RWPE1 (cell line): ENCODE results near the gene RRP15.
"Not testable (repeated sequence)": the region's sequence is repeated elsewhere in the genome, so short reads cannot be mapped to it uniquely, and the experiment has no call there.

Source experiments
- CTCF ChIA-PET: fragments of 350-600 bp; sonication (Branson Sonifier 250); formaldehyde crosslinking; extraction: SDS; loops from one replicate; lab custom pipeline; 2021; lab: Yijun Ruan, JAX
- POLR2A ChIA-PET: fragments of 400-600 bp; formaldehyde crosslinking; extraction: SDS; loops from one replicate; lab custom pipeline; 2020; ENCODE audit warnings: antibody characterized with exemption; ENCODE audit not compliant: low non-redundant PET; lab: Yijun Ruan, JAX
- DNase-seq: peaks from one replicate; pipeline ENCODE4 v3.0.0; 2012; ENCODE audit warnings: low spot score
- H3K27ac ChIP-seq: fragments of 450-650 bp; 2 replicates; pipeline ENCODE4 v1.5.1; 2017
- CTCF ChIP-seq: fragments of 450-650 bp; conservative IDR thresholded peaks from 2 replicates; pipeline ENCODE4 v1.5.1; 2017; ENCODE audit warnings: low read depth, mild to moderate bottlenecking

The RRP15 gene

GRCh38 chr1:218305472-218306064, 20.5 kb downstream of the RRP15 start:
- ChIA-PET POLR2A (no interaction called here), CTCF (no interaction called here)
- no peak overlapping the region for H3K27ac ChIP-seq
- TF ChIP-seq CTCF: no peak
- DNase-seq: no peak

GRCh38 chr1:218312509-218312908, 27.4 kb downstream of the RRP15 start:
- H3K27ac ChIP-seq: no peak overlapping the region
- no peak for DNase-seq
- CTCF ChIA-PET: no interaction called here
- TF ChIP-seq CTCF: no peak
- POLR2A ChIA-PET: no interaction called here

GRCh38 chr1:218314316-218314715, 29.2 kb downstream of the RRP15 start:
- CTCF ChIA-PET: interaction anchor here (0.6 to 1.3 kb wide), 3 partner anchors 15 to 1072 kb away, joined by 3 read pairs; no protein-coding TSS in a partner anchor
- POLR2A ChIA-PET: no interaction called here
- no peak overlapping the region for H3K27ac ChIP-seq
- no peak for DNase-seq
- no peak for TF ChIP-seq CTCF

- POLR2A ChIA-PET: no interaction called here
- CTCF ChIA-PET: interaction anchor here (0.6 kb wide), 1 partner anchor 145 kb away, joined by 4 read pairs; no protein-coding TSS in a partner anchor
- no peak for TF ChIP-seq CTCF
- no peak for DNase-seq
- H3K27ac ChIP-seq: no peak overlapping the region
These were observed 30.5 kb downstream of the RRP15 start for GRCh38 chr1:218315638-218316037.

GRCh38 chr1:218317061-218317460, 32.0 kb downstream of the RRP15 start:
- ChIA-PET CTCF (no interaction called here), POLR2A (no interaction called here)
- DNase-seq: no peak
- no peak for TF ChIP-seq CTCF
- H3K27ac ChIP-seq: no peak overlapping the region

- POLR2A ChIA-PET, H3K27ac ChIP-seq, DNase-seq: not testable (repeated sequence)
- CTCF ChIA-PET: interaction anchor here (0.7 kb wide), 2 partner anchors 625 to 747 kb away, joined by 3 to 4 read pairs; no protein-coding TSS in a partner anchor
These were observed 35.1 kb downstream of the RRP15 start for GRCh38 chr1:218320182-218320581.

GRCh38 chr1:218322762-218323161, 37.7 kb downstream of the RRP15 start:
- TF ChIP-seq CTCF: no peak
- H3K27ac ChIP-seq: no peak overlapping the region
- CTCF ChIA-PET: interaction anchor here (0.6 to 1.0 kb wide), 2 partner anchors 15 to 339 kb away, joined by 3 read pairs; no protein-coding TSS in a partner anchor
- POLR2A ChIA-PET: no interaction called here
- no peak for DNase-seq
